GM21529 (cell line): Measurements from ENCODE around the gene LMO7.
"Not testable (repeated sequence)": the region's sequence is repeated elsewhere in the genome, so short reads cannot be mapped to it uniquely, and the experiment has no call there.

Experiments used
- ATAC-seq: cut with Tn5 transposase; IDR thresholded peaks from one replicate; pipeline ENCODE4 v1.9.1; 2021; ENCODE audit not compliant: unreplicated experiment

The LMO7 gene

GRCh38 chr13:75694722-75695121, 58.6 kb downstream of the LMO7 start:
- ATAC-seq = no peak

- ATAC-seq = peak; percentile 84
Measured at GRCh38 chr13:75695908-75696307, 59.8 kb downstream of the LMO7 start.

GRCh38 chr13:75699062-75699461, 62.9 kb downstream of the LMO7 start:
- no peak for ATAC-seq

GRCh38 chr13:75699717-75700116, 63.6 kb downstream of the LMO7 start:
- ATAC-seq = not testable (repeated sequence)

GRCh38 chr13:75700552-75700951, 64.4 kb downstream of the LMO7 start:
- no peak for ATAC-seq

- ATAC-seq = no peak
Measured at GRCh38 chr13:75702476-75702875, 66.3 kb downstream of the LMO7 start.

- no peak for ATAC-seq
Measured at GRCh38 chr13:75703769-75704168, 67.6 kb downstream of the LMO7 start.

- ATAC-seq = no peak
Measured at GRCh38 chr13:75704194-75704926, 68.2 kb downstream of the LMO7 start.

- ATAC-seq = no peak
Measured at GRCh38 chr13:75704927-75705288, 68.8 kb downstream of the LMO7 start.

- no peak for ATAC-seq
Measured at GRCh38 chr13:75705395-75705794, 69.3 kb downstream of the LMO7 start.

- ATAC-seq = no peak
Measured at GRCh38 chr13:75705908-75706307, 69.8 kb downstream of the LMO7 start.

- ATAC-seq = no peak
Measured at GRCh38 chr13:75713852-75714251, 77.7 kb downstream of the LMO7 start.

- peak; percentile 98 for ATAC-seq
Measured at GRCh38 chr13:75715601-75716523, 79.7 kb downstream of the LMO7 start.

- no peak for ATAC-seq
Measured at GRCh38 chr13:75717525-75717924, 81.4 kb downstream of the LMO7 start.

GRCh38 chr13:75721307-75721706, 85.2 kb downstream of the LMO7 start:
- ATAC-seq = no peak

GRCh38 chr13:75723901-75724300, 87.8 kb downstream of the LMO7 start:
- ATAC-seq = no peak

GRCh38 chr13:75724752-75725517, 88.8 kb downstream of the LMO7 start:
- no peak for ATAC-seq

GRCh38 chr13:75725736-75726135, 89.6 kb downstream of the LMO7 start:
- no peak for ATAC-seq

GRCh38 chr13:75726306-75726705, 90.2 kb downstream of the LMO7 start:
- no peak for ATAC-seq

GRCh38 chr13:75733113-75733512, 97.0 kb downstream of the LMO7 start:
- not testable (repeated sequence) for ATAC-seq

- no peak for ATAC-seq
Measured at GRCh38 chr13:75736173-75736572, 100.0 kb downstream of the LMO7 start.
